ENCODE measurements around the gene IL17RC.
A peak's percentile ranks its signal among the peaks of the same experiment; 100 is the strongest.
"Not testable (repeated sequence)": the region's sequence is repeated elsewhere in the genome, so short reads cannot be mapped to it uniquely, and the experiment has no call there.

IL17RC gene, protein sequence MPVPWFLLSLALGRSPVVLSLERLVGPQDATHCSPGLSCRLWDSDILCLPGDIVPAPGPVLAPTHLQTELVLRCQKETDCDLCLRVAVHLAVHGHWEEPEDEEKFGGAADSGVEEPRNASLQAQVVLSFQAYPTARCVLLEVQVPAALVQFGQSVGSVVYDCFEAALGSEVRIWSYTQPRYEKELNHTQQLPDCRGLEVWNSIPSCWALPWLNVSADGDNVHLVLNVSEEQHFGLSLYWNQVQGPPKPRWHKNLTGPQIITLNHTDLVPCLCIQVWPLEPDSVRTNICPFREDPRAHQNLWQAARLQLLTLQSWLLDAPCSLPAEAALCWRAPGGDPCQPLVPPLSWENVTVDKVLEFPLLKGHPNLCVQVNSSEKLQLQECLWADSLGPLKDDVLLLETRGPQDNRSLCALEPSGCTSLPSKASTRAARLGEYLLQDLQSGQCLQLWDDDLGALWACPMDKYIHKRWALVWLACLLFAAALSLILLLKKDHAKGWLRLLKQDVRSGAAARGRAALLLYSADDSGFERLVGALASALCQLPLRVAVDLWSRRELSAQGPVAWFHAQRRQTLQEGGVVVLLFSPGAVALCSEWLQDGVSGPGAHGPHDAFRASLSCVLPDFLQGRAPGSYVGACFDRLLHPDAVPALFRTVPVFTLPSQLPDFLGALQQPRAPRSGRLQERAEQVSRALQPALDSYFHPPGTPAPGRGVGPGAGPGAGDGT

DNA sequence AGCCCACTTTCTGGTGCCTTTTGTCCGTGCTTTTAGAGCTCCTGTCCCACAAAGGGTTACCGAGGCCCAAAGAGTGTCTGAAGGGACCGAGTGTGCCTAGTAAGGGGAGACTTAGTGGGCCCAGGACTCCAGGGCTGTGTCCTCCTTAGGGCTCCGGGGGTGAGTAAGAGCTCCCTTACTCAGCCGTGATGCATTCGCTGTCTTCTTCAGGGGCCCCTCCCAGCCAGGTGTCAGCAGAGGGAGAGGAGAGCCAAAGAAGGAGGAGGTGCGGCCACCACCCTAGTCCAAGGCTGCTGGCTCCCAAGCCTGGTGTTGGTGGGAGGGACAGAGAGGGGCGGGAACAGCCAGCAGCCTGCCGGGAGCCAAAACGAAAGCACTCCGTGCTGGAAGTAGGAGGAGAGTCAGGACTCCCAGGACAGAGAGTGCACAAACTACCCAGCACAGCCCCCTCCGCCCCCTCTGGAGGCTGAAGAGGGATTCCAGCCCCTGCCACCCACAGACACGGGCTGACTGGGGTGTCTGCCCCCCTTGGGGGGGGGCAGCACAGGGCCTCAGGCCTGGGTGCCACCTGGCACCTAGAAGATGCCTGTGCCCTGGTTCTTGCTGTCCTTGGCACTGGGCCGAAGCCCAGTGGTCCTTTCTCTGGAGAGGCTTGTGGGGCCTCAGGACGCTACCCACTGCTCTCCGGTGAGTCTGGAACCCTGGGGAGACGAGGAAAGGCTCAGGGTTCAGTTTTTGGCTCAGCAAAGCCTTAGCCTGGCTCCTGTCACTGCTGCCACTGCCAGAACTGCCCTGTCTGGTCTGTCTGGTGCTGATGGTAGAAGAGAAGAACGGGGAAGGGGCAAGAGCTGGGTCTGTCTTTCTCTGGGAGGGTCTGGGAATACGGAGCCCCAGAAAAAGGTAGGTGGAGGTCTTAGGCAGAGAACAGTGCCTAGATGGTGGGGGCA lies at the start of gene IL17RC:
Gene IL17RC, plus strand, starts transcription at position 365 of the 947 bp plus-strand sequence. Its CDS starts 218 bp downstream, at position 583.
- DNase-seq = peak; percentile 56

- no peak for DNase-seq
Observed at GRCh38 chr3:9867106-9867505, 49.8 kb upstream of the IL17RC start.

DNA sequence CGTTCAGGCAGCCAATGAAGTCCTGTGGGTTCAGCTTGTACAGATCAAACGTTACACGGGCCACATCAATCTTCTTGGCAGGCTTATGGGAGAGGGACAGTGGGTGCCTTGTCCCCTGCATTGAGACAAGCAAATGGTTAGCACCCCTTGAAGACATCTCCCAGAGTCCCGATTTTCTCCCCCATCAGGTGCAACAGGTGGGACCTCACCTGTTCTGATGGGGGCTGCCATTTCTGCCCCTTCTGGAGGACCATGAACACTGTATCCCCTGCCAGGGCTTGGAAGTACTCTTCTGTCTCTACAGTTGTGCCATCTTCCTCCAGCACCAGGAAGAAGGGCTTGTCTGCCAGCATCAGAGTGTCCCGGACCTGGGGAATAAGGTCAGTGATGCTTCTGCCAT lies 46.9 kb upstream of the IL17RC start:
- DNase-seq = no peak

DNA sequence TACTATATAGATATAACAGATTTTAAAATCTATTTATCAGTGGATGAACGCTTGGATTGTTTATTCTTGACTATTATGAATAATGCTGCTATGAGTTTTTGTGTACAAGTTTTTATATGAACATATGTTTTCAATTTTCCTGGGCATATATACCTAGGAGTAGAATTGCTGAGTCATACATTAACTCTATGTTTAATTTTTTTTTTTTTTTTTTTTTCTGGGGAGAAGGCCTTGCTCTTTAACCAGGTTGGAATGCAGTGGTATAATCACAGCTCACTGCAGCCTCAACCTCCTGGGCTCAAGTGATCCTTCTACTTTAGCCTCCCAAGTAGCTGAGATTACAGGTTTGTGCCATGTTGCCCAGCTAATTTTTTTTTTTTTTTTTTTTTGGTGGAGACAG lies 45.9 kb upstream of the IL17RC start:
- DNase-seq = no peak

GRCh38 chr3:9872067-9872466 lies 44.8 kb upstream of the IL17RC start:
- not testable (repeated sequence) for DNase-seq

DNA sequence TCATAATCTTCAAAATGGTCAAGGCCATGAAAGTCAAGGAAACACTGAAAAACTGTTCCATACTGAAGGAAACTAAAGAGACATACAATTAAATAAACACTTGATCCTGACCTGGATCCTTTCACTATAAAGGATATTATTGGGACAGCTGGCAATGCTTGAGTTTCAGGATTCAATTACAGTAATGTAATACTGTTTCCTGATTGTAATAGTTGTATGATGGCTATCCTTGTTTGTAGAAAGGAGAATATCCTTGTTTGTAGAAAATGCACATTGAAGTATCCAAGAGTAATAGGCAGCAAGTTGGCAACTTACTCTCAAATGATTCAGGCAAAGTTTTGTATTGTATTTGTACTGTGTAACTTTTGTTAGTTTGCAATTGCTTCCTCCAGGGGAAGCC lies 41.5 kb upstream of the IL17RC start:
- DNase-seq = no peak

- DNase-seq = not testable (repeated sequence)
Observed at GRCh38 chr3:9876255-9876654, 40.6 kb upstream of the IL17RC start.

GRCh38 chr3:9876991-9877390 lies 39.9 kb upstream of the IL17RC start:
- DNase-seq = no peak

DNA sequence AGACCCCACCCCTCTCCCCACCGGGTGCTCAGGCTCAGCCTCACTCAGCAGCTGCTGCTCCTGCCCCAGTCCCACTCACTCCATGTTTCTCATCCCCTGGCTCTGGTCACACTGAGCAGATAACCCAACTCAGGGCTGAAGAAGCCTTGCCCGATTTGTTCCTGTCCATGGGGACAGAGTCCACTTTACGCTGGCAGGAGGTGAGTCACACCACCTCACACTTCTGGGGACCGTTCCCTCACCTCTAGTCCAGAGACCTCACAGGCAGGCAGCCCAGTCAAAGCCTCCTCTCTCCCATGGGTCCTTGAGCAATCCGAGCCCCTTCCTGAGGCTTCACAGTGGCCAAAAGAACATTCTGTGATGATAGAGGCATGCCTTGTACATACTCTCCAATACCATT lies 38.2 kb upstream of the IL17RC start:
- no peak for DNase-seq

DNA sequence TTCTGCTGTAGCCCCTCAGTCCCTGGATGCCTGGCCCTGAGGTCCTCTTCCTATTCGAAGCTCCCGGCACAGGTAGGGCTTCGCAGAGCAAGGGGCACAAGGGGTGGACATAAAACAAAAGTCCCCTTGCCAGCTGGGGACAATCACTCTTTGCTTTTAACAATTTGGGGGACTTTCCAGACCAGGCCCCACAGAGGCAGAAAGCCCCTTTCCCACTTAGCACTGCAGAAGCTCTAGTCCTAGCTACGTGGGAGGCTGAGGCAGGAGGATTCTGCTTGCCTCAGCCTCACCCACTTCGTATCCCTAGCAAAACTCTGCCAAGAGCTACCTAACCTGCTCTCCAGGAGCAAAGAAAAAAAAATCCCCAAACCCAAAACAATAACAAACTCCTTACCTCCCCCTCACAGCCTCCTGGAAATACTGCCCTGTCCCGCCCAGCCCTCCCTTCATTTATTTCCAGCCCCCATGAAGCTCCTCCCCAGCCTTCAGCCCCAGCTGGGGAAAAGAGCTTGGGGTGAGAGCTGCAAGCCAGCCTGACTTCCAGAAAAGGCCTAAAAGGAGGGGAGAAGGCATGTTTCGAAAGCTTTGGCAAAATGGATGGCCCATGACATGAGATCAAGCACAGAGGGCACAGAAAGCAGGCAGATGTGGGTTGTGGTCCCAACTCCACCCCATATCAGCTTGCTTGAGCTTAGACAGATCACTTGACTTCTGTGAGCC lies 36.9 kb upstream of the IL17RC start, which contains the start of gene CIDEC:
Gene CIDEC, minus strand, starts transcription at position 424 of the 720 bp plus-strand sequence. CDS start 1,767 bp downstream, outside the sequence.
- no peak for DNase-seq

- DNase-seq = no peak
Observed at GRCh38 chr3:9881441-9881840, 35.5 kb upstream of the IL17RC start.

DNA sequence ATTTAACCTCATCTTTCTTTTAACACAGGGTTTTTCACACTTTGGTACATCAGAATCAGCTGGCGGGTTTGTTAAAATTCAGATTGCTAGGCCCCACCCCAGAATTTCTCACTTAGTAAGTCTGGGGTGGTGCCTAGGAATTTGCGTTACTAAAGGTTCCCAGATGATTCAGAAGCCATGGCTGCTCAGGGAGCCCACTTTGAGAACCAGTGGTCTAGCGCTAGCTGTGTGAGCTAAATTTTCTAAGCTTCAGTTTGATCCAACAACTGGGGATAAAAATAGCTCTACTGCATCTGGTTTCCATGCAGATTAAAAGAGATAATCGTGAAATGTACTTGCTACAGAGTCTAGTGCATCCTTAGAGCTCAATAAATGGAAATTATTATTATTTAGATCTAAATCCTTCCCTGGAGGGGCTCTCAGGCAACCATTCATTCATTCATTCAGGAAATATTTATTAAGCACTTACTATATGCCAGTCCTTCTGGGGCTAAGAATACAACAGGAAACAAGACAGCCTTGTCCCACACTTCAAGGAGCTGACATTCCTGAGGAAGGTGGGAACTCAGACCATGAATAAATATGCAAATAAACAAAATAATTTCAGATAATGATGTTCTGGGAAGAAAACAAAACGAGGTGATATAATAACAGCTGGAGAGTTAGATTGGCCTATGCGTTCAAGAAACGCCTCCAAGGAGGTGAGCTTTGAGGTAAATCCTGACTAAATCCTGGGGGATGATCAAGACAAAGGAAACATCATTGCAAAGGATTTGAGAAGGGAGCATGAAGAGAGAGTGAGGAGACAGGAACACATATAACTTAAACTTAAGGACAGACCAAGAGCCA lies 33.0 kb upstream of the IL17RC start:
- DNase-seq = no peak

GRCh38 chr3:9884555-9885165 lies 32.2 kb upstream of the IL17RC start:
- no peak for DNase-seq

GRCh38 chr3:9886328-9886727 lies 30.6 kb upstream of the IL17RC start:
- DNase-seq = no peak

DNA sequence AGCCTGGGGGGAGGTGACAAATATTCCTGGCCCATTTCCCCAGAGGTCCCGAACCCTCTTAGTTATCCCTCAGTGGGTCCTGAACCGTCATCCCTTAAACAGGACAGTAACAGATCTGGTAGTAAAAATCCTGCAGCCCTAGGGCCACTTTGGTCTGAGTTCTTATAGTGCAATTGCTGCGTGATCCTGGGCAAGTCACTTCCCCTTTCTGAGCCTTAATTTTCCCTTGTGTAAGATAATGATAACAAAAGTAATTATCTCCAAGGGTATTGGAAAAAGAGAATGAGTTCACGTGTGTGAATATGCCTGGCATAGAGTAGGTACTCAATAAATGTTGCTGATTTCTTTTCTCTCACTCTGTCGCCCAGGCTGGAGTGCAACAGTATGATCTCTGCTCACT lies 29.4 kb upstream of the IL17RC start:
- no peak for DNase-seq

GRCh38 chr3:9888540-9888939 lies 28.4 kb upstream of the IL17RC start:
- DNase-seq = no peak

DNA sequence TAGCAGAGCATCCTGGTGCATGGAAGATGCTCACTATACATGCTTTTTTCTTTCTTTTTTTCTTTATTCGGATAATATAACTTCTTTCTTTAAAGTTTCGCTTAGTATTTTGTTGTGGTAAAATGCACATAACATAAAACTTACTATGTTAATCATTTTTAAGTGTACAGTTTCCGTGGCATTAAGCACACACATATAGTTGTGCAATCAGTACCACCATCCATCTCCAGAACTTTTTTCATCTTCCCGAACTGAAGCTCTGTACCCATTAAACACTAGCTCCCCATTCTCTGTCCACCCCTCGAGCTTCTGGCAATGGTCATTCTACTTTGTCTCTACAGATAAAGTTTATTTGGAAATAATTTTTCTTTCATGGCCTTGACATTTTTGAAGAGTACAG lies 27.5 kb upstream of the IL17RC start:
- DNase-seq = no peak

DNA sequence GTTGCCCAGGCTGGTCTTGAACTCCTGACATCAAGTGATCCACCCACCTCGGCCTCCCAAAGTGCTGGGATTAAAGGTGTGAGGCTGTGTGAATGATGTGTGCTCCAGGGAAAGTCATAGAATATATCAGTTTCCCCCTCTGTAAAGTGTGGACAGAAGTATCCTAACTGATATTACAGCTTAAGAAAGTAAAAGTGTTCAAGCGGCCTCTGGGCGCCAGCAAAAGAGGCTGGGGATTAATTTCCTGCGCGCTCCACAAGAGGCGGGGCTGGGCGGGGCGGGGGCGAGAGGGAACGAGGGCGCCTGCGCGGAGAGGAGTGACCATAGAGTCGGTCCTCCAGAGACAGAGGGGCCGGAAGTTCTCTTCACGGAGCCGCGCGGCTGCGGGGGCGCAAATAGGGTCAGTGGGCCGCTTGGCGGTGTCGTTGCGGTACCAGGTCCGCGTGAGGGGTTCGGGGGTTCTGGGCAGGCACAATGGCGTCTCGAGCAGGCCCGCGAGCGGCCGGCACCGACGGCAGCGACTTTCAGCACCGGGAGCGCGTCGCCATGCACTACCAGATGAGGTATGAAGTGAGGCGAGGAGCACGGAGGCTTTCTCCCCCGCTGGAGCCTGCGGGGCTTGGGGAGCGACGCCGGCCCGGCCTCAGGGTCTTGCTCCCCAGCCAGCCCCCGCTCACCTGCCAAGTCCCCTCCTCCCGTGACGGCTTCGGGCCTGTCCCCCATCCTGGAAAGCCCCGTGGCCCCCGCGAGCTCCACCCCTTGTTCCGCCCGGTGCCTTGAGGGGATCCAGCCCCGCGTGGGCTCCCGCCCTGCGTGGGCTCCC lies 26.4 kb upstream of the IL17RC start, which contains the start of gene JAGN1:
Gene JAGN1, plus strand, starts transcription at position 362 of the 823 bp plus-strand sequence. Its CDS starts 113 bp downstream, at position 475.
- DNase-seq = no peak

DNA sequence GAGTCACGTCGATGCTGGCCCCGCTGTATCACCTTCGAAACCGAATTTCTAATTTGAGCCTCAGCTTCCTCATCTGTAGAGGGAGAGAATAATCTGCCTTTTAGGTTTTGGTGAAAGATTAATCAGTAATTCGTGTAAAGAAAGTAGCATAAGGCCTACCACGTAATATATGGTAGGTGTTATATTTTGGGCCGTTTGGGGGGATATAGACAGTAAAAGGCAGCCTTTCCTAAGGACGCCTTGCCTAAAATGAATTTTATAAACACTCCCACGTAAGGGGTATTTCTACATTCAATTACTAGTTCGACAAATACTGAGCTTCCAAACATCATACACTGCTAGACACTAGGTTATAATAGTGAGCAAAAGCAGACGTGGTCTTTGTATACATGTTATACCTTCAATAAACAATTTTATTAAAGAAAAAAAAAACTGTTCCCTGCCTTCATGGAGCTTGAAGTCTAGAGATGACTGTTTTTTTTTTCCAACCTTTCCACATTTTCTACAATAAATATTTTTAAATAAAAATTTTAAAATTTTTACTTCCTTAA lies 25.8 kb upstream of the IL17RC start:
- no peak for DNase-seq

Measured in NCI-H2107 (cell line).